H1 (cell line): ENCODE measurements around the gene RABL6. TPM values are rescaled to one million over a fixed set of nuclear protein-coding genes. Genes with fewer than 3 reads are reported as not detected.
"Not testable (repeated sequence)": the region's sequence is repeated elsewhere in the genome, so short reads cannot be mapped to it uniquely, and the experiment has no call there.

Experiments
- CTCF ChIA-PET: fragments of 300-600 bp; sonication (Branson Sonifier 250); formaldehyde crosslinking; loops from one replicate; lab custom pipeline; 2021; ENCODE audit not compliant: partially characterized antibody; lab: Charles Lee
- POLR2A ChIA-PET: fragments of 300-600 bp; sonication (Branson Sonifier 250); formaldehyde crosslinking; loops from one replicate; lab custom pipeline; 2021; ENCODE audit warnings: inconsistent platforms; ENCODE audit not compliant: partially characterized antibody; lab: Charles Lee
- DNase-seq, 2 experiments: peaks; one replicate each; pipeline versions ENCODE4 v3.0.0 to v3.0.0-alpha.2; 2010 to 2022; ENCODE audit warnings: low spot score in 2 of 2, low read depth in 1 of 2, mixed read lengths in 1 of 2
- FAIRE-seq: peaks from 2 replicates; lab custom pipeline; 2011; peaks lifted over from hg19 to GRCh38; lab: Jason Lieb, UNC
- H2AFZ ChIP-seq: 2 replicates; pipeline ENCODE4 v1.8.1; 2012; ENCODE audit warnings: low read length, inconsistent platforms
- H2AK5ac ChIP-seq: 2 replicates; pipeline ENCODE4 v1.6.1; 2013; ENCODE audit warnings: low read depth, low read length
- H2BK120ac ChIP-seq: replicated peaks from 2 replicates; pipeline ENCODE3; 2013; ENCODE audit warnings: low read depth, low read length, inconsistent platforms
- H2BK12ac ChIP-seq: 2 replicates; pipeline ENCODE4 v1.6.1; 2013; ENCODE audit warnings: low read depth, low read length
- H2BK15ac ChIP-seq: 2 replicates; pipeline ENCODE4 v1.6.1; 2013; ENCODE audit warnings: low read length
- H2BK20ac ChIP-seq: 2 replicates; pipeline ENCODE4 v1.6.1; 2013; ENCODE audit warnings: low read length
- H2BK5ac ChIP-seq: 2 replicates; pipeline ENCODE4 v1.6.1; 2013; ENCODE audit warnings: low read depth, low read length
- H3K14ac ChIP-seq: 2 replicates; pipeline ENCODE4 v1.6.1; 2013; ENCODE audit warnings: inconsistent platforms; ENCODE audit not compliant: insufficient read length
- H3K18ac ChIP-seq: 2 replicates; pipeline ENCODE4 v1.6.1; 2013; ENCODE audit warnings: low read length; ENCODE audit errors: extremely low read depth
- H3K23ac ChIP-seq: 2 replicates; pipeline ENCODE4 v1.6.1; 2013; ENCODE audit warnings: inconsistent platforms; ENCODE audit not compliant: insufficient read length
- H3K23me2 ChIP-seq: 2 replicates; pipeline ENCODE4 v1.6.1; 2013; ENCODE audit warnings: low read depth, low read length
- H3K27ac ChIP-seq: 2 replicates; pipeline ENCODE4 v1.6.1; 2011; ENCODE audit warnings: low read depth, low read length, inconsistent platforms
- H3K27me3 ChIP-seq, 4 experiments: replicated peaks in 1 of 4; 1 replicate in 1 of 4; 2 replicates in 3 of 4; pipeline versions ENCODE4 v1.6.1 to v1.8.1; 2011 to 2013; ENCODE audit warnings: low read length in 3 of 4, mild to moderate bottlenecking in 3 of 4, inconsistent platforms in 2 of 4, mixed read lengths in 2 of 4, moderate library complexity in 1 of 4; ENCODE audit not compliant: control insufficient read depth in 3 of 4, insufficient read depth in 3 of 4; ENCODE audit errors: extremely low read depth in 1 of 4
- H3K36me3 ChIP-seq, 4 experiments: 2 replicates each; pipeline versions ENCODE4 v1.6.1 to v1.8.1; 2011 to 2013; ENCODE audit warnings: mild to moderate bottlenecking in 4 of 4, low read length in 3 of 4, moderate library complexity in 2 of 4, control low read depth in 1 of 4, inconsistent platforms in 1 of 4; ENCODE audit not compliant: insufficient read depth in 4 of 4, control insufficient read depth in 2 of 4
- H3K4ac ChIP-seq: replicated peaks from 2 replicates; pipeline ENCODE3; 2013; ENCODE audit warnings: low read length, low read depth, mixed read lengths, inconsistent platforms; ENCODE audit not compliant: insufficient read length
- H3K4me1 ChIP-seq, 4 experiments: replicated peaks in 1 of 4; 1 replicate in 1 of 4; 2 replicates in 3 of 4; pipeline versions ENCODE4 v1.6.1 to v1.8.1; 2011 to 2013; ENCODE audit warnings: low read length in 3 of 4, inconsistent platforms in 2 of 4, mixed read lengths in 1 of 4; ENCODE audit not compliant: insufficient read depth in 4 of 4, control insufficient read depth in 3 of 4
- H3K4me2 ChIP-seq, 2 experiments: 2 replicates each; pipeline versions ENCODE4 v1.6.1 to v1.8.1; 2011 to 2013; ENCODE audit warnings: low read depth in 2 of 2, low read length in 2 of 2, control low read depth in 1 of 2, inconsistent platforms in 1 of 2, mild to moderate bottlenecking in 1 of 2; ENCODE audit not compliant: insufficient read depth in 1 of 2
- H3K4me3 ChIP-seq, 4 experiments: fragments of 200-600, 300-600 bp in 1 of 4; sonication (generic), shearing (Covaris generic), sonication (Bioruptor Twin) in 1 of 4; 2 replicates each; pipeline versions ENCODE4 v1.5.1 to v1.8.1; 2011 to 2016; ENCODE audit warnings: low read length in 4 of 4, low read depth in 3 of 4, control low read depth in 2 of 4, inconsistent platforms in 2 of 4, mild to moderate bottlenecking in 2 of 4, mixed read lengths in 1 of 4, moderate library complexity in 1 of 4; ENCODE audit not compliant: insufficient read depth in 2 of 4; ENCODE audit errors: extremely low read depth in 1 of 4
- H3K56ac ChIP-seq: replicated peaks from 2 replicates; pipeline ENCODE3; 2013; ENCODE audit warnings: low read depth, mild to moderate bottlenecking, mixed read lengths, low read length, inconsistent platforms; ENCODE audit not compliant: insufficient read length
- H3K79me1 ChIP-seq: 2 replicates; pipeline ENCODE4 v1.6.1; 2013; ENCODE audit warnings: low read depth, low read length, control low read depth
- H3K79me2 ChIP-seq, 2 experiments: 2 replicates each; pipeline versions ENCODE4 v1.6.1 to v1.8.1; 2012 to 2013; ENCODE audit warnings: low read length in 2 of 2, mild to moderate bottlenecking in 2 of 2, inconsistent platforms in 1 of 2; ENCODE audit not compliant: insufficient read depth in 2 of 2, control insufficient read depth in 1 of 2
- H3K9ac ChIP-seq, 4 experiments: replicated peaks in 1 of 4; 1 replicate in 1 of 4; 2 replicates in 3 of 4; pipeline versions ENCODE4 v1.6.1 to v1.8.1; 2011 to 2013; ENCODE audit warnings: low read depth in 3 of 4, low read length in 3 of 4, control low read depth in 2 of 4, mild to moderate bottlenecking in 2 of 4, moderate library complexity in 2 of 4, inconsistent platforms in 1 of 4; ENCODE audit errors: extremely low read depth in 1 of 4
- H3K9me3 ChIP-seq, 2 experiments: 2 replicates each; pipeline versions ENCODE4 v1.6.1 to v1.8.1; 2012 to 2013; ENCODE audit warnings: mild to moderate bottlenecking in 2 of 2, moderate library complexity in 2 of 2, control low read depth in 1 of 2, inconsistent platforms in 1 of 2, low read depth in 1 of 2, low read length in 1 of 2, mixed read lengths in 1 of 2; ENCODE audit not compliant: insufficient read depth in 2 of 2
- H4K20me1 ChIP-seq, 2 experiments: replicated peaks in 1 of 2; 2 replicates each; pipeline versions ENCODE3 to v1.8.1; 2011 to 2013; ENCODE audit warnings: inconsistent platforms in 2 of 2, low read length in 2 of 2, mild to moderate bottlenecking in 1 of 2; ENCODE audit not compliant: insufficient read depth in 2 of 2, control insufficient read depth in 1 of 2
- H4K5ac ChIP-seq: 2 replicates; pipeline ENCODE4 v1.6.1; 2013; ENCODE audit warnings: low read length, low read depth, mixed read lengths, inconsistent platforms; ENCODE audit not compliant: insufficient read length
- H4K8ac ChIP-seq: 2 replicates; pipeline ENCODE4 v1.8.0; 2013; ENCODE audit warnings: mild to moderate bottlenecking, moderate library complexity, low read length, inconsistent platforms; ENCODE audit not compliant: insufficient read depth; ENCODE audit errors: extremely low read depth
- H4K91ac ChIP-seq: replicated peaks from 2 replicates; pipeline ENCODE3; 2013; ENCODE audit warnings: low read length, mixed read lengths, inconsistent platforms; ENCODE audit not compliant: insufficient read length
- BACH1 ChIP-seq: IDR thresholded peaks from 2 replicates; pipeline ENCODE4 v1.6.1; 2012; ENCODE audit warnings: low read length, improper control_type of control experiment
- CTCF ChIP-seq, 3 experiments: IDR thresholded peaks; 1 replicate in 2 of 3; 2 replicates in 1 of 3; pipeline versions ENCODE4 v1.5.1 to v1.6.1; 2011; ENCODE audit warnings: low read length in 3 of 3, mild to moderate bottlenecking in 3 of 3, inconsistent platforms in 2 of 3, low read depth in 1 of 3, moderate library complexity in 1 of 3; ENCODE audit not compliant: insufficient read depth in 1 of 3; ENCODE audit errors: control extremely low read depth in 1 of 3
- WGBS, 2 experiments: shearing (Covaris generic) in 1 of 2; methylation state at CpG; one replicate each; pipeline versions ENCODE4 v1.1.6 to v1.1.7; 2013 to 2015; ENCODE audit warnings: low lambda C conversion rate in 2 of 2, mixed read lengths in 2 of 2, inconsistent platforms in 1 of 2, low coverage in 1 of 2, missing lambda C conversion rate in 1 of 2; ENCODE audit not compliant: insufficient replicate concordance in 2 of 2, insufficient coverage in 1 of 2, insufficient read length in 1 of 2; ENCODE audit errors: extremely low coverage in 1 of 2, missing lambda C conversion rate in 1 of 2; 5-methylcytosine and 5-hydroxymethylcytosine counted together
- polyA plus RNA-seq, 7 experiments: library from polyadenylated mRNA; depleted of rRNA in 3 of 7; stranded (reverse) in 5 of 7; unstranded in 2 of 7; fragments of >200 nt in 5 of 7; fragments of 200-250 nt in 2 of 7; gene quantifications; 1 replicate in 5 of 7; 2 replicates in 1 of 7; 4 replicates in 1 of 7; pipeline versions ENCODE4 v1.2.1 to v1.2.3, GENCODE V29; 2011 to 2013; ENCODE audit warnings: missing spikeins in 2 of 7, mixed read lengths in 2 of 7
- total RNA-seq: library from RNA; stranded (reverse); fragmentation: NEBNext Ultra II Directional; extraction: Animal tissue kit (Norgen Biotek cat#: 25700); gene quantifications from 2 replicates; pipeline ENCODE4 v1.2.1, GENCODE V29; 2021

The RABL6 gene
- total and polyA plus RNA-seq, 2 of the 8 experiments (the other 6 are each of a cell fraction or from before 2014, with no cell fraction given) = 70.1 to 130 TPM

GRCh38 chr9:136760834-136761544 lies 46.8 kb upstream of the RABL6 start:
- H4K8ac ChIP-seq = peak overlapping the region; percentile 20; the same call in 1 of the 2 replicates
- H4K5ac ChIP-seq, H2BK5ac ChIP-seq, H4K91ac ChIP-seq, H3K9ac ChIP-seq, H3K9me3 ChIP-seq, H3K79me2 ChIP-seq, H2BK12ac ChIP-seq, H3K27ac ChIP-seq, FAIRE-seq, DNase-seq, H2AK5ac ChIP-seq, H3K79me1 ChIP-seq, H3K56ac ChIP-seq, H3K18ac ChIP-seq, H3K23ac ChIP-seq, H2AFZ ChIP-seq, H3K36me3 ChIP-seq, H3K14ac ChIP-seq, H3K4me2 ChIP-seq, H3K23me2 ChIP-seq, H2BK120ac ChIP-seq, H3K27me3 ChIP-seq, H2BK15ac ChIP-seq, H3K4me3 ChIP-seq, H2BK20ac ChIP-seq, H4K20me1 ChIP-seq, H3K4ac ChIP-seq: not testable (repeated sequence)
- H3K4me1 ChIP-seq = peaks cover 0 to 13% (median 6%) of the 10 kb centered on the region in 4 experiments; a peak in 4 of 7 replicates
- ChIA-PET CTCF (interaction anchor here (1.1 to 5.1 kb wide), 13 partner anchors 10 to 437 kb away, joined by 3 to 33 read pairs (median 4); no protein-coding TSS in a partner anchor), POLR2A (interaction anchor here (1.0 to 3.8 kb wide), 6 partner anchors 33 to 54 kb away, joined by 3 to 34 read pairs (median 3); partner anchors contain the start of gene RABL6)
- WGBS, 2 experiments = 77% methylated on average over 16 of the region's 22 CpGs; no CpG with 5 or more reads in 1 of the 2 experiments
- TF ChIP-seq BACH1 (peak; percentile 31; the same call in 1 of the 2 replicates), CTCF (IDR thresholded peaks at IDR 0.05; ENCODE audit: control extremely low read depth in 1 of 3, insufficient read depth in 1 of 3, low read depth in 1 of 3, low read length in 3 of 3) (peak in 2 of 3 experiments; percentile 38 to 67; a peak in 3 of 4 replicates)
